NCI-H446 (cell line): Measurements from ENCODE around the gene OR10A5.
"Not testable (repeated sequence)": the region's sequence is repeated elsewhere in the genome, so short reads cannot be mapped to it uniquely, and the experiment has no call there.

Experiments
- DNase-seq, 2 experiments: peaks; one replicate each; lab custom pipeline; 2025; lab: John Stamatoyannopoulos, UW

OR10A5 gene

DNA sequence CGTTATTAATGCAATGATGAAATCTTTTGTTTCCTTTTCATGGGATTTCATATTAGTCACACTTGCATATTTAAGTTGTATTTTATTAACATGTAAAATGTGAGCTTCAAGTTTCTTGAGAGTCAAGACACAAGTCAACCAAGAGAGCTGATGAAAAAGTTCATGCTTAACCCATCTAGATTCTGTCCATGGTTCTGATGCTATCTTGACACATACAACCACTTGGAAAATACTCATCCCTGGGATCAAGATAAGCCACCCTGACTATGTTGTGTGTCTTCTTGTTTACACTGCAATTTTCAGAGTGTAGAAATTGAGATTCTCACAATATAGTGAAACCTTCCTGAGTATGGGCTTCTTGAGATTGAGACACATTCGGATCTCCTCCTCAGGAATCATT is 30.3 kb downstream of the OR10A5 start:
- no peak for DNase-seq

DNA sequence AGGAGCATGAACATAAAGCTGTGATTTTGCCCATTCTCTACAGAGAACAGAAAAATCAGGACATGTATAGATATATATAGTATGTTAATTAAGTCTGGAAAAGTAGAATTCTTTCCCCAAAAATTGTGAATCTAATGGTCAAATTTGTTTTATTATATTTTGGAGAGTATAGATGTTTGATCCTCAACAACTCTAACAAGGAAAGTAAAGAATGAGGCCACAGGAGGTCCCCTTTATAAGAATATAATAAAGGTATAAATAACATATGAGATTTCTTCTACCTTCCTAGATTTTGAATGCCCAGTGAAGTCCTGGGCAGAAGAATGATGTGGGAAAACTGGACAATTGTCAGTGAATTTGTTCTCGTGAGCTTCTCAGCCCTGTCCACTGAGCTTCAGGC is 30.8 kb downstream of the OR10A5 start, which contains the start of gene OR10A4:
Gene OR10A4, plus strand, starts transcription at position 301 of the 400 bp plus-strand sequence. Its CDS starts 23 bp downstream, at position 324.
- DNase-seq = no peak

DNA sequence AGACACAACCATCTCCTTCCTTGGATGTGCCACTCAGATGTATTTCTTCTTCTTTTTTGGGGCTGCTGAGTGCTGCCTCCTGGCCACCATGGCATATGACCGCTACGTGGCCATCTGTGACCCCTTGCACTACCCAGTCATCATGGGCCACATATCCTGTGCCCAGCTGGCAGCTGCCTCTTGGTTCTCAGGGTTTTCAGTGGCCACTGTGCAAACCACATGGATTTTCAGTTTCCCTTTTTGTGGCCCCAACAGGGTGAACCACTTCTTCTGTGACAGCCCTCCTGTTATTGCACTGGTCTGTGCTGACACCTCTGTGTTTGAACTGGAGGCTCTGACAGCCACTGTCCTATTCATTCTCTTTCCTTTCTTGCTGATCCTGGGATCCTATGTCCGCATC is 31.4 kb downstream of the OR10A5 start:
- DNase-seq = no peak

DNA sequence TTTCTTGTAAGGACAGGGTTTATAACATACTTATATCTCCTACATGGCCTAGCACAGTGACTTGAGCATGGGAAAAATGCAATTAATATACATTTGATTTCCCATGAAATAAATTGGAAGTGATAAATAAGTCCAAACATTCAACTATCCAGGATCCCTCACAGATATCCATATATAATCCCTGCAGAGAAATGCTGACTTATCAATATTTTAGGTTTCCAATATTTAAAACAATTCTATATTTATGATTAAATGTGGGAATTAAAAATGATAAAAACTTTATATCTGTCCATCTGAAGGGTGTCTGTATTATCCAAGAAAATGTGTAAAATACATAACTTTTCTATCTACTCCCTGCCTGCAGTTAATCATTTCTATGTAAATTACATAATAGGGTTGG is 37.3 kb downstream of the OR10A5 start:
- no peak for DNase-seq

DNA sequence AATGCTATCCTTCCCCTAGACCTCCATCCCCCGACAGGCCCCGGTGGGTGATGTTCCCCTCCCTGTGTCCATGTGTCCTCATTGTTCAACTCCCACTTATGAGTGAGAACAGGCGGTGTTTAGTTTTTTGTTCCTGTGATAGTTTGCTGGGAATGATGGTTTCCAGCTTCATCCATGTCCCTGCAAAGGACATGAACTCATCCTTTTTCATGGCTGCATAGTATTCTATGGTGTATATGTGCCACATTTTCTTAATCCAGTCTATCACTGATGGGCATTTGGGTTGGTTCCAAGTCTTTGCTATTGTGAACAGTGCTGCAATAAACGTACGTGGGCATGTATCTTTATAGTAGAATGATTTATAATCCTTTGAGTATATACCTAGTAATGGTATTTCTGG is 42.2 kb downstream of the OR10A5 start:
- not testable (repeated sequence) for DNase-seq

DNA sequence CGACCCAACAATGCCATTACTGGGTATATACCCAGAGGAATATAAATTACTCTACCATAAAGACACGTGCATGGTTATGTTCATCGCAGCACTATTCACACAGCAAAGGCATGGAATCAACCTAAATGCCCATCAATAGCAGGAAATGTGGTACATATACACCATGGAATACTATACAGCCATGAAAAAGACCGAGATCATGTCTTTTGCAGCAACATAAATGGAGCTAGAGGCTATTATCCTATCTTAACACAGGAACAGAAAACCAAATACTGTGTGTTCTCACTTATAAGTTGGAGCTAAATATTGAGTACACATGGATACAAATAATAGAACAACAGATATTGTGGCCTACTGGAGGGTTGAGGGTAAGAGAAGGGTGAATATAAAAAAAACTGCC is 43.3 kb downstream of the OR10A5 start:
- DNase-seq = no peak

DNA sequence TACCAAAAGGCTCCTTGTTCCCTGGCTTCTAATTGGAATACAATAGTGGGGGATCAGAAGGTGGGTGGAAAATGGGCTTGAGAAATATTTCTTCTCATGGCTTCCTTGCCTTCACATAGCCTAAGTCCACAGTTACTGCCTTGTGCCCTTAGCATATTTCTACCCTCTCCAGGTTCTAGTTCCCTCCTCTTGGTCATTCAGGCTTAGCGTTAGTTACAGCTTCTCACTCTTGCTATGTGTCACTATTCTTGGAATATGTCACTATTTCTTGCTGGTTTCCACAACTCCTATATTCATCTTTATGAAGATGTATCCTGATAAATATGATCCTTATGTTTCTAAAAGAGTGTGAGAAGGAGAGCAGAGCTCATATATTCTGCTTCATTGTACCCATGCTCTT is 44.4 kb downstream of the OR10A5 start:
- DNase-seq = no peak

DNA sequence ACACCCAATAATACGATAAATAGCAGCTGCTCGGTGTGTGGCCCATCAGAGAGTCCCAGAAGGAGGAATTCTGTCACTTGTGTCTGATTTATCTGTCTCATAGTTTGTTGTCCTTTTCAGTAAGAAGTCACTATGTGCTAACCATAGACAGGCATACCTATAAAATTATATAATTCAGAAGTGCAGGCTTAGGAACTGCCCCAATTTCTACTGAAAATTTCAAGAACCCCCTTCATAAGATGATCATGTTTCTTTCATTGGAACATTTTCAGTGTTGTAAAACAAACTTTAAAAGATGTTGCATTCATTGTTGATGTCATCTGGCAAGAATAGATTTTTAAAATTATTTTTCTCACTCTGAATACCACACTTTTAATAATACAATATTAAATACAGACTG is 46.9 kb downstream of the OR10A5 start, which contains the start of gene OR2D2:
Gene OR2D2, minus strand, starts transcription at position 101 of the 400 bp plus-strand sequence. Its CDS starts 0 bp downstream, at position 101.
- no peak for DNase-seq

DNA sequence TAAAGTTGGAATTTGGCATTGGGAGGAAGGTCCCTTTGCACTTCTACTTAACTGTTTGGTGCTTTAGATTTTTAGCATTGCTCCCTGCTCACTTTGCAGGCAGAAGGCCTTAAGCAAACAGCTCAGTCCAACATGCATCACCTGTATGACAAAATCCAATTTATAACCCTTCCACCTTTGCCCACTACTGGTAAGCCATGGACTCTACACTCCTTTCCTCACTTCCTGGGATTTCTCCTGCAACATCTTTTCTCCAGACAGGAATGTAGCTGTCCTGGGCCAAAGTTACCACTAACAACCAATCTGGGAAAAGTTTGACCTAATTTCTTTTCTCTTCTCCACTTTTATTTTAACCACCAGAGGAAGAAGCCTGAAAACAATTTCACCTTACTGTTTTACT is 48.6 kb downstream of the OR10A5 start:
- no peak for DNase-seq

DNA sequence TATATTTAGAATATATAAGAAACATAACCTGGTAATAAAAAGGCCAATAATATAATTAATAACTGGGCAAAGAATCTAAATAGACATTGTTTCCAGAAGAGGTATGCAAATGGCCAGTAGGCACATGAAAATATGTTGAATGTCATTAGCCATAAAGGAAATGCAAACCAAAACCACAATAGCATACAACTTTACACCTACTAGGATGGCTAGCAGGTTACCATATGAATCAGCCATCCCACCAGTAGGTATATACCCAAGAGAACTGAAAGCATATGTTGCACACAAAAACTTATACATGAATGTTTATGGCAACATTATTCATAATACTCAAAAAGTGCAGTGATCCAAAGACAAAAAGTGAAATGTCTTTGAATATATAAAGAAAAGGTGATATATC is 49.5 kb downstream of the OR10A5 start:
- DNase-seq = no peak
